IMR-90 (cell line): ENCODE results near the gene EVI5. TPM values are rescaled to one million over a fixed set of nuclear protein-coding genes. Genes with fewer than 3 reads are reported as not detected.

Source experiments
- ATAC-seq: fragments of 200-7000 bp; cut with Tn5 transposase; 2 replicates; pipeline ENCODE4 v1.9.1; 2020; ENCODE audit warnings: low read depth, mild to moderate bottlenecking, moderate library complexity
- BruUV-seq: library from RNA; stranded (reverse); fragments of 400-500 nt; replicated peaks from 2 replicates; lab custom pipeline; 2021; lab: Mats Ljungman, UMichigan
- CTCF ChIA-PET: fragments of 300-600 bp; formaldehyde crosslinking; extraction: SDS; loops from one replicate; lab custom pipeline; 2021; ENCODE audit warnings: antibody characterized with exemption; lab: Yijun Ruan, JAX
- POLR2A ChIA-PET: fragments of 300-600 bp; sonication (Branson Sonifier 250); formaldehyde crosslinking; loops from one replicate; lab custom pipeline; 2022; ENCODE audit warnings: antibody characterized with exemption; ENCODE audit not compliant: unreplicated experiment; lab: Charles Lee
- DNase-seq: peaks from one replicate; pipeline ENCODE4 v3.0.0; 2013
- H2AFZ ChIP-seq: replicated peaks from 2 replicates; pipeline ENCODE3; 2013; ENCODE audit warnings: low read length, mild to moderate bottlenecking; ENCODE audit not compliant: poor library complexity
- H2AK5ac ChIP-seq: 2 replicates; pipeline ENCODE4 v1.6.1; 2013; ENCODE audit warnings: low read depth, low read length, inconsistent platforms
- H2AK9ac ChIP-seq: replicated peaks from 2 replicates; pipeline ENCODE3; 2013; ENCODE audit warnings: mild to moderate bottlenecking, low read depth, low read length, moderate library complexity; ENCODE audit not compliant: poor library complexity
- H2BK120ac ChIP-seq: 2 replicates; pipeline ENCODE4 v1.6.1; 2013; ENCODE audit warnings: low read depth, low read length, inconsistent platforms
- H2BK15ac ChIP-seq: 3 replicates; pipeline ENCODE4 v1.6.1; 2013; ENCODE audit warnings: low read depth, low read length, inconsistent platforms
- H2BK20ac ChIP-seq: 2 replicates; pipeline ENCODE4 v1.6.1; 2013; ENCODE audit warnings: low read depth, mild to moderate bottlenecking, inconsistent platforms, low read length, moderate library complexity
- H2BK5ac ChIP-seq: 2 replicates; pipeline ENCODE4 v1.6.1; 2013; ENCODE audit warnings: mild to moderate bottlenecking, low read depth, low read length, inconsistent platforms; ENCODE audit not compliant: poor library complexity, severe bottlenecking
- H3K14ac ChIP-seq: replicated peaks from 2 replicates; pipeline ENCODE4 v1.6.1; 2013; ENCODE audit warnings: low read depth, low read length, inconsistent platforms
- H3K18ac ChIP-seq: 2 replicates; pipeline ENCODE4 v1.6.1; 2013; ENCODE audit warnings: low read depth, low read length, control low read depth
- H3K23ac ChIP-seq: 2 replicates; pipeline ENCODE4 v1.6.1; 2013; ENCODE audit warnings: low read depth, low read length, inconsistent platforms
- H3K27ac ChIP-seq: 2 replicates; pipeline ENCODE4 v1.5.1; 2013; ENCODE audit warnings: mild to moderate bottlenecking, control low read depth, low read length; ENCODE audit not compliant: insufficient read depth
- H3K27me3 ChIP-seq: 2 replicates; pipeline ENCODE4 v1.6.1; 2013; ENCODE audit warnings: low read length; ENCODE audit not compliant: control insufficient read depth, insufficient read depth
- H3K36me3 ChIP-seq: 2 replicates; pipeline ENCODE4 v1.6.1; 2013; ENCODE audit warnings: low read length, mixed read lengths; ENCODE audit not compliant: control insufficient read depth, insufficient read depth
- H3K4ac ChIP-seq: 2 replicates; pipeline ENCODE4 v1.6.1; 2013; ENCODE audit warnings: low read depth, low read length, inconsistent platforms
- H3K4me1 ChIP-seq: 2 replicates; pipeline ENCODE4 v1.6.1; 2013; ENCODE audit warnings: low read length, mixed read lengths; ENCODE audit not compliant: control insufficient read depth, insufficient read depth
- H3K4me2 ChIP-seq: 2 replicates; pipeline ENCODE4 v1.6.1; 2013; ENCODE audit warnings: low read depth, mild to moderate bottlenecking, control low read depth, low read length, moderate library complexity
- H3K4me3 ChIP-seq: 2 replicates; pipeline ENCODE4 v1.5.1; 2013; ENCODE audit warnings: low read depth, mild to moderate bottlenecking, control low read depth, low read length, moderate library complexity; ENCODE audit not compliant: insufficient read depth
- H3K56ac ChIP-seq: 2 replicates; pipeline ENCODE4 v1.6.1; 2013; ENCODE audit warnings: low read length, inconsistent platforms; ENCODE audit not compliant: insufficient read depth; ENCODE audit errors: extremely low read depth
- H3K79me1 ChIP-seq, 2 experiments: 2 replicates each; pipeline ENCODE4 v1.6.1; 2013; ENCODE audit warnings: low read length in 2 of 2, inconsistent platforms in 1 of 2, low read depth in 1 of 2
- H3K9ac ChIP-seq: 2 replicates; pipeline ENCODE4 v1.6.1; 2013; ENCODE audit warnings: low read depth, low read length, control low read depth
- H3K9me1 ChIP-seq: 2 replicates; pipeline ENCODE4 v1.6.1; 2013; ENCODE audit warnings: low read length, inconsistent platforms; ENCODE audit not compliant: insufficient read depth
- H3K9me3 ChIP-seq: 2 replicates; pipeline ENCODE4 v1.6.1; 2013; ENCODE audit warnings: low read length; ENCODE audit not compliant: control insufficient read depth, insufficient read depth
- H4K20me1 ChIP-seq: 2 replicates; pipeline ENCODE4 v1.6.1; 2013; ENCODE audit warnings: low read length, inconsistent platforms; ENCODE audit not compliant: insufficient read depth
- H4K5ac ChIP-seq: 2 replicates; pipeline ENCODE4 v1.6.1; 2013; ENCODE audit warnings: mild to moderate bottlenecking, low read depth, low read length, control low read depth
- H4K8ac ChIP-seq, 2 experiments: 2 replicates each; pipeline ENCODE4 v1.6.1; 2013; ENCODE audit warnings: low read depth in 2 of 2, low read length in 2 of 2, control low read depth in 1 of 2, inconsistent platforms in 1 of 2
- H4K91ac ChIP-seq: 2 replicates; pipeline ENCODE4 v1.6.1; 2013; ENCODE audit warnings: low read depth, low read length, inconsistent platforms; ENCODE audit not compliant: insufficient read depth
- BHLHE40 ChIP-seq: fragments of 150-350 bp; IDR thresholded peaks from 2 replicates; pipeline ENCODE4 v1.6.1; 2016; ENCODE audit warnings: mild to moderate bottlenecking, low read depth, low read length
- CHD1 ChIP-seq: IDR thresholded peaks from 2 replicates; pipeline ENCODE4 v1.6.1; 2012; ENCODE audit warnings: low read depth, low read length, improper control_type of control experiment
- FOS ChIP-seq: fragments of 150-350 bp; IDR thresholded peaks from 2 replicates; pipeline ENCODE4 v1.6.1; 2016; ENCODE audit warnings: low read depth, low read length
- MAFK ChIP-seq: IDR thresholded peaks from 2 replicates; pipeline ENCODE4 v1.6.1; 2012; ENCODE audit warnings: low read depth, low read length, improper control_type of control experiment
- MAZ ChIP-seq: IDR thresholded peaks from 2 replicates; pipeline ENCODE4 v1.6.1; 2012; ENCODE audit warnings: low read depth, mild to moderate bottlenecking, low read length, improper control_type of control experiment, moderate library complexity, borderline replicate concordance
- MXI1 ChIP-seq: IDR thresholded peaks from 2 replicates; pipeline ENCODE4 v1.6.1; 2012; ENCODE audit warnings: low read depth, mild to moderate bottlenecking, low read length, moderate library complexity, borderline replicate concordance
- NFE2L2 ChIP-seq: fragments of 150-350 bp; IDR thresholded peaks from 2 replicates; pipeline ENCODE4 v1.6.1; 2016; ENCODE audit warnings: low read depth, mild to moderate bottlenecking, low read length
- POLR2A ChIP-seq: IDR thresholded peaks from 2 replicates; pipeline ENCODE4 v1.6.1; 2012; ENCODE audit warnings: mild to moderate bottlenecking, low read depth, low read length
- RAD21 ChIP-seq: IDR thresholded peaks from 2 replicates; pipeline ENCODE4 v1.6.1; 2012; ENCODE audit warnings: low read length, improper control_type of control experiment
- RFX5 ChIP-seq: IDR thresholded peaks from 2 replicates; pipeline ENCODE4 v1.8.0; 2012; ENCODE audit warnings: low read depth, mild to moderate bottlenecking, low read length, moderate library complexity
- SMC3 ChIP-seq: fragments of 150-350 bp; IDR thresholded peaks from 2 replicates; pipeline ENCODE4 v1.6.1; 2016; ENCODE audit warnings: low read depth, mild to moderate bottlenecking, antibody characterized with exemption, low read length, moderate library complexity
- WGBS, 2 experiments: methylation state at CpG; one replicate each; pipeline versions ENCODE4 v1.1.5 to v1.1.7; 2013; ENCODE audit warnings: missing lambda C conversion rate in 2 of 2; ENCODE audit not compliant: insufficient read length in 1 of 2; ENCODE audit errors: extremely low coverage in 2 of 2; 5-methylcytosine and 5-hydroxymethylcytosine counted together
- dilution Hi-C: fragments of 300-500 bp; cut with HindIII; formaldehyde crosslinking; loops from one replicate; pipeline ENCODE4 v1.14.3; 2018; ENCODE audit warnings: low sequenced_read_pairs; ENCODE audit not compliant: unreplicated experiment
- in situ Hi-C: fragments of 300-500 bp; cut with MboI; formaldehyde crosslinking; loops from 3 replicates; pipeline ENCODE4 v1.14.3; 2019; ENCODE audit warnings: low sequenced_read_pairs, inconsistent platforms, mixed read lengths
- intact Hi-C: fragments of 100-400 bp; cut with micrococcal nuclease; formaldehyde crosslinking; loops from 2 replicates; pipeline ENCODE4 v1.10.0; 2022
- polyA plus RNA-seq, 3 experiments: library from polyadenylated mRNA; depleted of rRNA; stranded (reverse); fragments of >200 nt; gene quantifications; 2 replicates each; pipeline ENCODE4 v1.2.3, GENCODE V29; 2012; ENCODE audit warnings: low replicate concordance in 1 of 3
- total RNA-seq: library from RNA; depleted of rRNA; stranded (reverse); fragments of >200 nt; gene quantifications from 2 replicates; pipeline ENCODE4 v1.2.3, GENCODE V29; 2012
- TF ChIP-seq, protein P1 (sequence below): fragments of 150-350 bp; IDR thresholded peaks from 2 replicates; pipeline ENCODE4 v1.6.1; 2017; ENCODE audit warnings: mild to moderate bottlenecking, antibody characterized with exemption, low read length, low read depth
- TF ChIP-seq, protein P2 (sequence below): conservative IDR thresholded peaks from 2 replicates; pipeline ENCODE4 v1.5.1; 2012; ENCODE audit warnings: mild to moderate bottlenecking, low read depth, low read length, improper control_type of control experiment

Gene EVI5
- total and polyA plus RNA-seq, 2 of the 4 experiments (the other 2 are of a cell fraction): 13.9 to 26.9 TPM

DNA sequence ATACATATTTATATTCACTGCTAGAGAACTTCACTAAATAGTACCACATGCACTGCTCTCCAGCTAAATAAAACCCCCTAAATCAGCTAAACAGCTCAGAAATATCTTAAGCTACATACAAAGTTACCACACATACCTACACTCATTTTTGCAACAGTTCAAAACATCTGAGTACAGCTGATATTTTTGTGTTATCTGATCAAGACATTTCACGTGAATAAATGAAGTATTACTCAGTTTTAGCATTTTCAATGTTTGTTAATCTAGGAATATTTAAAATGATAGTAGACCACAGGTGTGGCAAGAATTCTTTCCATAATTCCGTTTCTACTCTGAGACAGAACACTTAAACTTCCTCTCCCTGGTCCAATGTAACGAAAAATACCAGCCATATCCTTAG is 20.8 kb downstream of the EVI5 start:
- no peaks in the 10 kb centered on the region for H3K9me1 ChIP-seq
- no peak overlapping the region for H2BK20ac ChIP-seq
- no peaks in the 10 kb centered on the region for H3K27me3 ChIP-seq
- TF ChIP-seq MXI1 (no peak), CHD1 (no peak), SMC3 (no peak), MAZ (no peak), BHLHE40 (no peak), NFE2L2 (no peak), RAD21 (no peak), FOS (no peak), MAFK (no peak), RFX5 (no peak), POLR2A (no peak)
- TF ChIP-seq, protein P1, sequence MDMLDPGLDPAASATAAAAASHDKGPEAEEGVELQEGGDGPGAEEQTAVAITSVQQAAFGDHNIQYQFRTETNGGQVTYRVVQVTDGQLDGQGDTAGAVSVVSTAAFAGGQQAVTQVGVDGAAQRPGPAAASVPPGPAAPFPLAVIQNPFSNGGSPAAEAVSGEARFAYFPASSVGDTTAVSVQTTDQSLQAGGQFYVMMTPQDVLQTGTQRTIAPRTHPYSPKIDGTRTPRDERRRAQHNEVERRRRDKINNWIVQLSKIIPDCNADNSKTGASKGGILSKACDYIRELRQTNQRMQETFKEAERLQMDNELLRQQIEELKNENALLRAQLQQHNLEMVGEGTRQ: no peak
- TF ChIP-seq, protein P2, sequence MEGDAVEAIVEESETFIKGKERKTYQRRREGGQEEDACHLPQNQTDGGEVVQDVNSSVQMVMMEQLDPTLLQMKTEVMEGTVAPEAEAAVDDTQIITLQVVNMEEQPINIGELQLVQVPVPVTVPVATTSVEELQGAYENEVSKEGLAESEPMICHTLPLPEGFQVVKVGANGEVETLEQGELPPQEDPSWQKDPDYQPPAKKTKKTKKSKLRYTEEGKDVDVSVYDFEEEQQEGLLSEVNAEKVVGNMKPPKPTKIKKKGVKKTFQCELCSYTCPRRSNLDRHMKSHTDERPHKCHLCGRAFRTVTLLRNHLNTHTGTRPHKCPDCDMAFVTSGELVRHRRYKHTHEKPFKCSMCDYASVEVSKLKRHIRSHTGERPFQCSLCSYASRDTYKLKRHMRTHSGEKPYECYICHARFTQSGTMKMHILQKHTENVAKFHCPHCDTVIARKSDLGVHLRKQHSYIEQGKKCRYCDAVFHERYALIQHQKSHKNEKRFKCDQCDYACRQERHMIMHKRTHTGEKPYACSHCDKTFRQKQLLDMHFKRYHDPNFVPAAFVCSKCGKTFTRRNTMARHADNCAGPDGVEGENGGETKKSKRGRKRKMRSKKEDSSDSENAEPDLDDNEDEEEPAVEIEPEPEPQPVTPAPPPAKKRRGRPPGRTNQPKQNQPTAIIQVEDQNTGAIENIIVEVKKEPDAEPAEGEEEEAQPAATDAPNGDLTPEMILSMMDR: no peak
- no peak overlapping the region for H4K8ac ChIP-seq
- no TSS peak for BruUV-seq
- no peak overlapping the region for H2BK5ac ChIP-seq
- no peak overlapping the region for H3K14ac ChIP-seq
- H2AFZ ChIP-seq: no peak overlapping the region
- H2AK5ac ChIP-seq: no peak overlapping the region
- H3K18ac ChIP-seq: no peak overlapping the region
- H2BK120ac ChIP-seq: no peak overlapping the region
- no peak overlapping the region for H3K4ac ChIP-seq
- H3K9ac ChIP-seq: no peak overlapping the region
- no peak overlapping the region for H2AK9ac ChIP-seq
- in situ Hi-C loops: no loop called here
- H3K23ac ChIP-seq: no peak overlapping the region
- no peak for ATAC-seq
- peaks cover 17% of the 10 kb centered on the region; the same call in 1 of the 2 replicates for H4K20me1 ChIP-seq
- intact Hi-C loops: no loop called here
- no peak for DNase-seq
- H2BK15ac ChIP-seq: no peak overlapping the region
- WGBS, 2 experiments: no CpG with 5 or more reads among the region's 3 CpGs
- no peaks in the 10 kb centered on the region for H3K9me3 ChIP-seq
- H3K36me3 ChIP-seq: peaks cover 2% of the 10 kb centered on the region; the same call in 1 of the 2 replicates
- POLR2A ChIA-PET: no interaction called here
- peaks cover 3% of the 10 kb centered on the region; the same call in 1 of the 2 replicates for H3K4me1 ChIP-seq
- no peak overlapping the region for H3K56ac ChIP-seq
- dilution Hi-C loops: no loop called here
- no peak overlapping the region for H3K4me3 ChIP-seq
- no peak overlapping the region for H3K27ac ChIP-seq
- peaks cover 17 to 50% of the 10 kb centered on the region in 2 experiments for H3K79me1 ChIP-seq
- H4K91ac ChIP-seq: no peak overlapping the region
- no peak overlapping the region for H3K4me2 ChIP-seq
- CTCF ChIA-PET: interaction anchor here (0.6 to 1.2 kb wide), 2 partner anchors 21 to 452 kb away, joined by 5 read pairs; partner anchors contain the start of gene EVI5
- no peak overlapping the region for H4K5ac ChIP-seq
